Dermis blood vessel endothelial cell (primary cell): ENCODE results near the gene HTATIP2. TPM values are rescaled to one million over a fixed set of nuclear protein-coding genes. Genes with fewer than 3 reads are reported as not detected.
"Not testable (repeated sequence)": the region's sequence is repeated elsewhere in the genome, so short reads cannot be mapped to it uniquely, and the experiment has no call there.

Experiments used
- DNase-seq: peaks from one replicate; pipeline ENCODE4 v3.0.0; 2010
- total RNA-seq: library from RNA; depleted of rRNA; stranded (reverse); fragments of >200 nt; gene quantifications from 2 replicates; pipeline ENCODE4 v1.2.3, GENCODE V29; 2014

The HTATIP2 gene
- total RNA-seq, 1 donor from 2014 or later: 94.3 TPM

- DNase-seq: no peak
Observed at GRCh38 chr11:20372081-20372626, 8.6 kb downstream of the HTATIP2 start.

- DNase-seq: no peak
Observed at GRCh38 chr11:20373147-20373546, 9.6 kb downstream of the HTATIP2 start.

GRCh38 chr11:20373568-20374209 is 10.2 kb downstream of the HTATIP2 start:
- DNase-seq: no peak

GRCh38 chr11:20374741-20375300 is 11.3 kb downstream of the HTATIP2 start:
- DNase-seq: peak; percentile 8

GRCh38 chr11:20376162-20376730 is 12.7 kb downstream of the HTATIP2 start:
- no peak for DNase-seq

GRCh38 chr11:20385996-20386395 is 22.5 kb downstream of the HTATIP2 start:
- not testable (repeated sequence) for DNase-seq

- DNase-seq: peak; percentile 98
Observed at GRCh38 chr11:20387261-20388095, 24.0 kb downstream of the HTATIP2 start, which contains the start of gene PRMT3. TSS of gene PRMT3 (plus strand) at chr11:20387716. CDS start at chr11:20387747, 31 bp downstream.

- DNase-seq: no peak
Observed at GRCh38 chr11:20388096-20389055, 24.9 kb downstream of the HTATIP2 start.

- peak; percentile 67 for DNase-seq
Observed at GRCh38 chr11:20397281-20397680, 33.8 kb downstream of the HTATIP2 start.

GRCh38 chr11:20399498-20399897 is 36.0 kb downstream of the HTATIP2 start:
- DNase-seq: no peak

- no peak for DNase-seq
Observed at GRCh38 chr11:20403059-20403458, 39.5 kb downstream of the HTATIP2 start.

- no peak for DNase-seq
Observed at GRCh38 chr11:20406484-20406883, 43.0 kb downstream of the HTATIP2 start.

- DNase-seq: no peak
Observed at GRCh38 chr11:20407344-20407743, 43.8 kb downstream of the HTATIP2 start.

GRCh38 chr11:20415432-20415831 is 51.9 kb downstream of the HTATIP2 start:
- DNase-seq: no peak

- DNase-seq: no peak
Observed at GRCh38 chr11:20417771-20418170, 54.3 kb downstream of the HTATIP2 start.

GRCh38 chr11:20421946-20422345 is 58.4 kb downstream of the HTATIP2 start:
- no peak for DNase-seq

- DNase-seq: no peak
Observed at GRCh38 chr11:20429216-20429615, 65.7 kb downstream of the HTATIP2 start.
